ENCODE measurements around the gene REN. TPM values are rescaled to one million over a fixed set of nuclear protein-coding genes. Genes with fewer than 3 reads are reported as not detected.

The REN gene
- total RNA-seq, 1 donor from 2014 or later, result not detected

DNA sequence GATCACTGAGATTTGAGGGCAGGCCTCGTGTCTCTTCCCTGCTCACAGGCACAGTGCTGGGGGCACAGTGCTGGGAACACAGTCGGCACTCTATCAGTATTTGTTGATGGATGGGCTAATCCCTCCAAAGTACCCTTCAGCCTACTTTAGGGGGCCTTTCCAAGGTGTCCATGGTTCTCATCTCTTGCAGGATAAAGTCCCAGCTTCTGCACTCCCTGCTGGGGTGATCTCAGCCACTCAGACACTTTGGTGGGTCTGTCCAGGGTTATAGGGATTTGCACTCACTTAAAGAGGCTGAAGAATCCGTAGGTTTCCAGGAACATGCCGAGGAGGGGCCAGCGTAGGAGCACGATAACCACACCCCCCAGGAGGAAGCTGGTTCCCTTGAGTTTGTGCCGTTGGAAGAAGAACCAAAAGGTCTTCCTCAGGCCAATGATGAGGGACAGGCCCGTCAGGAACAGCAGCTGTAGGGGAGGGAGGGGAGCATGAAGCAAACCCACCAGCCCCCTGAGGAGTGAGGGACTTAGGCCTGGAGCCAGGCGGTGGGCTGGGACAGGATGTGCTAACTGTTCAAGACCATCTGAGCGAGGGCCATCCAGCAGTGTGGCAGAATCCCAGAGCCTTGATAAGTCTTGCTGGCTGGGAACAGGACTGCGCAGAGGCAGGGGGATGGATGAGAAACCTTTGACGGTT is 35.4 kb upstream of the REN start:
- intact Hi-C loops (cut with micrococcal nuclease), result no loop called here
- Histone ChIP-seq H3K4me3 (no peak overlapping the region), H3K4me1 (peaks cover 19% of the 10 kb centered on the region), H3K36me3 (no peaks in the 10 kb centered on the region), H3K27ac (replicated peaks) (no peak overlapping the region), H3K27me3 (ENCODE audit: low read depth) (peaks cover 54% of the 10 kb centered on the region), H3K9me3 (replicated peaks) (no peaks in the 10 kb centered on the region)
- no peak for DNase-seq
- no peak for TF ChIP-seq CTCF (IDR thresholded peaks at IDR 0.05; ENCODE audit: borderline replicate concordance)

DNA sequence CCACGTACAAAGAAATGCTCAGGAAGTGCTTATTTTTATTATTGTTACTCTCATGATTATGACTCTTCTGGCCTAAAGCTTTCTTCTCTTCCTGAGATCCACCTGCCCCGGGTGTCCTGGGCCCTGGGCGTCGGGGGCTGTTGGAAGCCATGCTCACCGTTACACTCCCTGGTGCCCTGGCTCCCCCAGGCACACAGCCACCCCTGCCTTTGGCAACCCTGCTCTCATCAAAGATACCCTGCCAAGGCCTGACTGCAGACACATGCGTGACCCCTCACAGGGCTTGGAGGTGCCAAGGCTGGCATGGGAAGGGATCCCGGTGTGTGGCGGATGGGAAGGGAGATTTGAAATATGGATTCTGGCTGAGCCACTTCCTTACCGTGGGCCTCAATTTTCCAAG is 33.4 kb upstream of the REN start:
- no peaks in the 10 kb centered on the region for H3K36me3 ChIP-seq
- H3K27ac ChIP-seq (replicated peaks), result peak overlapping the region; percentile 55
- H3K27me3 ChIP-seq (ENCODE audit: low read depth), result peaks cover 46% of the 10 kb centered on the region
- H3K4me1 ChIP-seq, result peaks cover 19% of the 10 kb centered on the region
- H3K9me3 ChIP-seq (replicated peaks), result no peaks in the 10 kb centered on the region
- intact Hi-C loops (cut with micrococcal nuclease), result no loop called here
- no peak for TF ChIP-seq CTCF (IDR thresholded peaks at IDR 0.05; ENCODE audit: borderline replicate concordance)
- H3K4me3 ChIP-seq, result no peak overlapping the region
- DNase-seq, result no peak

DNA sequence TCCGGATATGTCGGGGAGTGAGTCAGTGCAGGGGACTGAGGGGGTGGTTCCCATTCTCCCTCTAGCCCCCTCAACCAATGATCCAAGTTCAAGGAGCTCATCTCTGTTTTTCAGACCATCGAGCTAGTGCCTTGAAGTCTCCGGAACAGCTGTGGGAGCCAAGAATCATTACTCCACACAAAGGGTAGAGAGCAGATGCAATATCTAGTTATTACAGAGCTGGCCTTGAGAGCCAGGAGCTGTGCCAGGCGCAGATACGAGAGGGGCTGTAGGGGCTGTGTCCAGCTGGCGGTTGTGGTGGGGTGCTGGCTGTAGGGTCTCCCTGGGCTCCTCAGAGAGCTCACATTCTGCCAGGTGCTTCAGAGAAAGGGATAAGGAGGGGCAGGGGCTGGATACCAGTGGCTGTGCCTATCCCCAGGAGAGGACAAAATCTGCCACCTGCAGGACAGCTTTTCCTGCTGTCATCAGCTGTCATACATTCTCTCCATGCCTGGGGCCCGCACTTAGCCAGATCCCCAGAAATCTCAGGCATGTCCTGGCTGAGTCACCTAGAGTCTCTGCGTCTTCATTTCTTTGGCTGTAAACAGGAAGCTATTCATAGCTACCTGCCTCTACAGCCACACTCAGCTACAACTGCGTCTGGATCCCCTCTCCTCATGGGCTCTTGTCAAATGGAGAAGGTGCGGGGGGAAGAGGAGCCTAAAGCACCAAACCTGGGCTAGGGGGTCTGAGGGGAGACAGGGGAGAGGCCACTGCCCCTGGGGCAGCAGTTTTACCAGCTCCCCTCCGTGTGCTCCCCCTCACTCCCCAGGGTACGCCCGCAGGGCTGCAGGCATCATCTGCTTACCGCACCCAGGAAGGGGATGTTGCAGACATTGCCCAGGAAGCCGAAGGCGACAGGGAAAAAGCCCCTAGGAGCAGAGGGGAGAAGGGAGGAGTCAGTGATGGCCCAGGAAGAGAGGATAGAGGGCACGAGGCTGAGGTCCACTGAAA is 32.5 kb upstream of the REN start:
- Histone ChIP-seq H3K4me1 (peaks cover 19% of the 10 kb centered on the region), H3K27me3 (ENCODE audit: low read depth) (peaks cover 39% of the 10 kb centered on the region), H3K4me3 (no peak overlapping the region), H3K36me3 (no peaks in the 10 kb centered on the region), H3K9me3 (replicated peaks) (no peaks in the 10 kb centered on the region), H3K27ac (replicated peaks) (peak overlapping the region; percentile 55)
- no peak for TF ChIP-seq CTCF (IDR thresholded peaks at IDR 0.05; ENCODE audit: borderline replicate concordance)
- no peak for DNase-seq
- intact Hi-C loops (cut with micrococcal nuclease), result no loop called here

DNA sequence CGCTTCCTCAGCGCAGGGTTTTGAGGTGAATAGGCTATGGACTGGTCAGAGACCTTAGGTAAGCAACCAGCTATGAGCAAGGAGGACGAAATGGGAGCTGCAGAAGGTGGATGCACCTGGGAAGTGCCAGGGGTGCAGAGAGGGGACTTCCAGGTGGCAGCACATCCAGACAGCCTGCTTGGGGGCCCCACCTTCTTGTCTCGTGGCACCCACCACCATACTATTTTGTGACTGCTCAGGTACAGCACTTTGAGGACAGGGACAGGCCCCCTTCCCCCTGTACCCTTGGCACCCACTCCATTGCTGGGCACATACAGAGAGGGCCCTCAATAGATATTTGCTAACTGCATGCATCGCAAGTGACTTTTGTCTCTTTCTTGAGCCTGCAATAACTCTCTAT is 30.9 kb upstream of the REN start:
- Histone ChIP-seq H3K4me3 (no peak overlapping the region), H3K9me3 (replicated peaks) (no peaks in the 10 kb centered on the region), H3K27ac (replicated peaks) (no peak overlapping the region), H3K4me1 (peaks cover 19% of the 10 kb centered on the region), H3K36me3 (no peaks in the 10 kb centered on the region), H3K27me3 (ENCODE audit: low read depth) (peaks cover 36% of the 10 kb centered on the region)
- intact Hi-C loops (cut with micrococcal nuclease), result no loop called here
- no peak for DNase-seq
- no peak for TF ChIP-seq CTCF (IDR thresholded peaks at IDR 0.05; ENCODE audit: borderline replicate concordance)

DNA sequence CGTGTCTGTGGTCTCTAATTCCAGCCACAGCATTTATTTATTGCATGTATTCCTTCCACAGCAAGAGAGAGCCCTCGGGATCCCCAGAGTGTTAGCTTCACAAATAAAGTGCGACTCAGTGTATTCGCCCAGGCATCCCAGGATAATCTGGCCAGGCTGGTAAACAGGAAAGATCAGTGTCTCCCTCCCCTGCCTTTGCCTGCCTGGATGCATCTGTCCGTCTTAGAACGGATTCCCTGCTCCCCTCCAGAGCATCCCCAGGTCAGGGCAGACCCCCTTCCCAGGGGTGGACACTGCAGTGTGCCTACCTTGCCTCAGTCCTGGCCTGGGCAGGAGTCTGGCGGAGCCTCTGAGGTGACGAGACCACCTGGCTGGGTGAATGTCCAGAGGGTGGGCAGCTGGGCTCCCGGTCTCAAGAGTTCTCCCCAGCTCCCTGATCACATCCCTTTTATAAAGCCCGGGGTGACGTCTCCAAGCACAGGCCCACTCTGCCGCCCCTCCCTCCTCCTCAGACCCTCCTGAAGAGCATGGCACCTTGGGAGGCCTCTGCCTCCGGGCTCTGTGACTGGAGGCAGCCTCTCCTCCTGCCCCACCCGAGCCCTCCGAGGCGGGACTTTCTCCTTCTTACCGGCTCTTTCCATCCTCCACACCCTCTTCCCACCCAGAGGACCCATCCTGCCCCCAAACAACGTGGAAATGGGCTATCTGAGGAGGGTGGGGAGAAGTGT is 30.1 kb upstream of the REN start, which contains the start of gene KISS1:
KISS1 (minus strand) TSS at position 424 of the 728 bp plus-strand sequence. CDS start 3,615 bp downstream, outside the sequence.
- intact Hi-C loops (cut with micrococcal nuclease), result no loop called here
- TF ChIP-seq CTCF (IDR thresholded peaks at IDR 0.05; ENCODE audit: borderline replicate concordance), result no peak
- peaks cover 28% of the 10 kb centered on the region for H3K27me3 ChIP-seq (ENCODE audit: low read depth)

More for the DNA sequence above, 30.1 kb upstream of the REN start, which contains the start of gene KISS1:
- H3K4me3 ChIP-seq, result no peak within 1 kb of the TSS
- H3K27ac ChIP-seq (replicated peaks), result no peak within 1 kb of the TSS
- peaks cover 19% of the 10 kb centered on the region for H3K4me1 ChIP-seq
- H3K36me3 ChIP-seq, result no peaks in the 10 kb centered on the region
- H3K9me3 ChIP-seq (replicated peaks), result no peaks in the 10 kb centered on the region
- DNase-seq, result no peak
